GM12873 (cell line): ENCODE data around the gene CX3CR1.

ENCODE experiments used
- TF ChIP-seq, protein P1 (sequence below): IDR thresholded peaks from 2 replicates; pipeline ENCODE4 v1.5.1; 2012; ENCODE audit warnings: low read depth, mild to moderate bottlenecking, moderate library complexity, low read length, control low read depth; ENCODE audit not compliant: insufficient read depth; ENCODE audit errors: missing control alignments

Gene CX3CR1

DNA sequence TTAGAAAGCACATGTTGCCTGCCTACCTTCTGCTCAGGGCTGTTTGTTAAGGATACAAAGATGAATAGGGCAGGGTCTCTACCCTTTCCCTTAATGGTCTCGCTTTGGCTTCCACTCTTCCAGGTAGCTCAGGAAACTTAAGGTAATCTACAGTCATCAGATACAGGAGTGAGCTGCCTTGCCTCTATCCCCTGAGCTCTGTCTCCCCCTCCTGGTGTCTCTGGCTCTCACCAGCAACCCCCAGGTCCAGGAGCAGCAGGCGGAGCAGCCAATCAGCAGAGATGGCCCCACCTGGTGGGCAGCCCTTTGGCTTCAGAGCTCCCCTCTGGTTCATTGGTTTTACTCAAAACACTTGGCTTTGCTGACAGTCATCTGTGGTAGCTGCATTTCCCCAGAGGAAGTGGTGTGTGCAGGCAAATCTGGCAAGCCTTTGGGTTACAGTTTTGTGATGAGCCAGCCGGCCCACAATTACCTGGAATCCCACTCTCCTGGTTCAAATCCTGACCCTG lies 8.5 kb upstream of the CX3CR1 start:
- TF ChIP-seq, protein P1, sequence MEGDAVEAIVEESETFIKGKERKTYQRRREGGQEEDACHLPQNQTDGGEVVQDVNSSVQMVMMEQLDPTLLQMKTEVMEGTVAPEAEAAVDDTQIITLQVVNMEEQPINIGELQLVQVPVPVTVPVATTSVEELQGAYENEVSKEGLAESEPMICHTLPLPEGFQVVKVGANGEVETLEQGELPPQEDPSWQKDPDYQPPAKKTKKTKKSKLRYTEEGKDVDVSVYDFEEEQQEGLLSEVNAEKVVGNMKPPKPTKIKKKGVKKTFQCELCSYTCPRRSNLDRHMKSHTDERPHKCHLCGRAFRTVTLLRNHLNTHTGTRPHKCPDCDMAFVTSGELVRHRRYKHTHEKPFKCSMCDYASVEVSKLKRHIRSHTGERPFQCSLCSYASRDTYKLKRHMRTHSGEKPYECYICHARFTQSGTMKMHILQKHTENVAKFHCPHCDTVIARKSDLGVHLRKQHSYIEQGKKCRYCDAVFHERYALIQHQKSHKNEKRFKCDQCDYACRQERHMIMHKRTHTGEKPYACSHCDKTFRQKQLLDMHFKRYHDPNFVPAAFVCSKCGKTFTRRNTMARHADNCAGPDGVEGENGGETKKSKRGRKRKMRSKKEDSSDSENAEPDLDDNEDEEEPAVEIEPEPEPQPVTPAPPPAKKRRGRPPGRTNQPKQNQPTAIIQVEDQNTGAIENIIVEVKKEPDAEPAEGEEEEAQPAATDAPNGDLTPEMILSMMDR: peak; percentile 99

DNA sequence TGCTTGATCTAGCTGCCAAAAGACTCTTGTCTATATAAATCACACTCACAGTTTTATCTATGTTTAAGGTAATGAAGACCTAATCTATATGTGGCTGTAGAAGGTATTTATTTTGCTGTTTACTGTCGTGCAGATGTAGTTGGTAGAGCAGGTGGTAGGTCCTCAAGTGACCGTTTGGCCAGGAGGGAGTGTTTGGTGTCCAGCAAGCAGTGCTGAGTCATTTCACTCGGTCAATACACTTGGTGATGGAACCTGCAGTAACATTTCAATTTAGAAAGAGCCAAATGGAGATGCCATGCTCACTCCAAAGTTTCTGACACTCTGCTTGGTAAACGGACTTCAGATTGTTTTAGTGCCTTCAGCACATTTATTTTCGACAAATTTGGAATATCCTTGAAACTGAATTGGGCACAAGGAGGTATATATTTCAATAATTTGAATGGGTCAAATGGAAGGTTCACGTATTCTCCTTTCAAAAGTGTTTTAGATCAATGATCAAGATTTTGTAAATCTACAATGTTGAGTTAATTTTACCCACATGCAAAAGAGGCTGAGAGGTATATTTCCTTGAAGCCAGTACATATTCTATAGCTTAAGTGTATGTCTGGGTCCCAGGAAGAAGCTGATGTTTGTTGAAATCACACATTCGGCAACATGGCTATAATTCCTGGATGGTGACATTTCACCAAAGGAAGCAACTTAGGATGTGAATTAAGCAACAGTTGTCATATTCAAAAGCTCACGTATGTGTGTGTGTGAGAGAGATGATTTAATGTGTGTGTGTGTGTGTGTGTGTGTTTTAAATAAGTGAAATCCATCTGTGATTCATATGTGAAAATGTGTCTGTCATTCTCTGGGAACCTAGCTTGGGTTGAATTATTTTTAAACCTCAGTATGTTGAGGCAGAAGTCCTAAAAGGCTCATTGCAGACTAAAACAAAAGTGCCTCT lies 7.7 kb upstream of the CX3CR1 start:
- TF ChIP-seq, protein P1: no peak

DNA sequence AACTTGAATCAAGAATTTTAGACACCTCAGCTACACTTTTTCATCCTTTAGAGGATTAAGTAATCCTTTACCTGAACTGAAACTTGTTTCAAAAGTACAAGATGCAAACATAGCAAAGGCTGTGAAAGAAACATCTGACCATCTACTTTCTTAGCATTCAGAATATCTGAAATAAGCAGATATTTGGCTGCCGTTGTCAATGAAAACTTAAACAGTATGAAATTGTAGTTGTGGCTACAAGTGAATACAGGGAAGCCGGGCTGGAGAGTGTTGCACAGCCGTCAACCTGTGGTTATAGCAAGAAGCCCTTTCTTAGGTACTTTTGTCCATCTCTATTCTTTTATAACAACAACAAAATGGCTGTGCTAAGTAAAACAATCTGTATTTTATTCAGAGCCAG lies 6.9 kb upstream of the CX3CR1 start:
- TF ChIP-seq, protein P1: no peak

DNA sequence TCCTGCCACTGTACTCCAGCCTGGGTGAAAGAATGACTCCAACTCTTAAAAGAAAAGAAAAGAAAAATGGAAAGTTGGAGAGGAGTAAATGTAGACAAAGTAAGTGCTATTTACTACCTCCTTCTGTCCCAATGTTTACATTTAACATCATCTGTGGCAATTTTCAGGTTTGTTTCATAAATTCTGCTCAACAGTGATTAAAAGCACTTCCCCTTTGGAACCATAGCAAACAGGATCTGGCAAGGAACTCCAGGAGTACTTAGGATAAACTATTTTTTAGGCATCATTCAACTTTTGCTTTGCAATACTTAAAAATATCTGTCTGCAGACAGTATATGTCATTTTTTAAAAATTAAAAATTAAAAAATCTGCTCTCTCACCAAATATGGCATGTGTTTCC lies 5.5 kb upstream of the CX3CR1 start:
- TF ChIP-seq, protein P1: no peak

DNA sequence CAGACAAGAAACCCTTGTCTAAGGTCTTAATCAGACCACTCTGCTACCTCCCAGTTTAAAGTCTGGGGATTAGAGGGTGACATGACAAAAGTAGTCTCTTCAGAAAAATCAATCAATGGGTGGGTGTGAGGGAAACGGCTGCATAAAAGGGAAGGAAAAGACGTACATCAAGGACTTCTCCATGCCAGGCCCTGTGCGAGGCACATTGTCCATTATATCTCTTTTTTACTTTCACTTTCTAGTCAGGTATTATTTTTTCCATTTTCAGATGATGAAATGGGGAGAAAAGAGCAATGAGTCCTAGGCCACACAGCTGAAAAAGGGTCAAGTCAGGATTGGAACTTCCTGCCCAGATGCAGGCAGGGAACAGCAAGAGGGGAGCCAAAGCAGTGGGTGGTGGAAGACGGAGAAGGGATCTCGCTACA lies 4.6 kb upstream of the CX3CR1 start:
- TF ChIP-seq, protein P1: no peak

DNA sequence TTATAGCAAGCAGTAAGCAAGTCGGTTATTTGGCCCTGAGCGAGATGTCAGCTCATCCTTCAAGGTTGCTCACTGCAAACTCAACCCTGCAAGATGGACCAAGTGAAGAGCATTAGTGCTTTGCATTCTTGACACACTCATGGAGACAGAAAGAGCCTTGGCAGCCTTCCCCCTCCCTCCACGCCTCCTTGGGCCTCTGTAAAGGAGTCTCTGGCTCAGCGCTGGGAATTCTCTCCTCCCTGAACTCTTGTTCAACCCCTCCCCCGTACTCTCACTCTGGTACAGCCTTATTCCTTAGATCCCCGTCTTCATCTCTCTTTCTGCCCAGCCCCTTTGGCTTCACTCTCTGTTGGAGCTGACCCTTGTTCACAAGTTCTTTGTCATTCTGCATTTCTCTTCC lies 2.2 kb upstream of the CX3CR1 start:
- TF ChIP-seq, protein P1: no peak

DNA sequence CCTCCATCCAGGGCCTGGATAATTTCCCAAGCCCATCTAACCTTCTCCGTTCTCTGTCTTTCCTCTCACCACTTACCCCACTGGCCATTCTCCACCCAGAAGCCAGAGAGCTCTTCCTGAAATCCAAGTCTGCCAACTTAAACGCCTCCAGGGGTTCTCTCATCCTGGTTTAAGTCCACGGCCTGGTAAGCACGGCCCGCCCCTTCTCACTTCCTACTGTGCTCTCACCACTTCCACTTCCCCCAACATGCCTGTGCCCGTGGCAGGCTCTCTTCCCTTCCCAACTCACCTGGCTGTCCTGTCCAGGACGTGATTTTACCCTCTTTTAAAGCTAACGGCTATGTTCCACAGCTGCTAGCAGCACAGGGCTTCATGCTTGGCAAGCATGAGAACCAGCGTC lies 1.7 kb upstream of the CX3CR1 start:
- TF ChIP-seq, protein P1: no peak
